ENCODE results near the gene NEDD8.

NEDD8 gene

GRCh38 chr14:24271134-24271833 is 39.1 kb upstream of the NEDD8 start, which contains the start of gene RABGGTA:
RABGGTA (minus strand) TSS chr14:24271597; CDS start chr14:24271115, 482 bp downstream.
- Histone ChIP-seq H3K4me3 (ENCODE audit: low read length) (peak within 1 kb of the TSS; percentile 86), H3K4me1 (ENCODE audit: insufficient read depth, low read length) (no peaks in the 10 kb centered on the region; the same call in 1 of the 2 replicates), H3K27ac (ENCODE audit: low read length) (peak within 1 kb of the TSS; percentile 77), H3K27me3 (ENCODE audit: insufficient read depth, low read length) (no peaks in the 10 kb centered on the region), H3K36me3 (ENCODE audit: insufficient read depth, low read depth, low read length) (no peaks in the 10 kb centered on the region), H3K9me3 (ENCODE audit: insufficient read depth, low read depth, low read length) (no peaks in the 10 kb centered on the region), H3K9ac (ENCODE audit: low read depth, low read length) (peak within 1 kb of the TSS; percentile 96)

- peak overlapping the region; percentile 96; the same call in 1 of the 2 replicates for H3K9ac ChIP-seq (ENCODE audit: low read depth, low read length)
- H3K36me3 ChIP-seq (ENCODE audit: insufficient read depth, low read depth, low read length) = no peaks in the 10 kb centered on the region
- H3K27ac ChIP-seq (ENCODE audit: low read length) = peak overlapping the region; percentile 77
- H3K4me3 ChIP-seq (ENCODE audit: low read length) = peak overlapping the region; percentile 86
- no peaks in the 10 kb centered on the region for H3K27me3 ChIP-seq (ENCODE audit: insufficient read depth, low read length)
- H3K4me1 ChIP-seq (ENCODE audit: insufficient read depth, low read length) = no peaks in the 10 kb centered on the region; the same call in 1 of the 2 replicates
- no peaks in the 10 kb centered on the region for H3K9me3 ChIP-seq (ENCODE audit: insufficient read depth, low read depth, low read length)
These were observed 38.5 kb upstream of the NEDD8 start for GRCh38 chr14:24270537-24271133.

GRCh38 chr14:24269910-24270536 is 37.9 kb upstream of the NEDD8 start:
- H3K27me3 ChIP-seq (ENCODE audit: insufficient read depth, low read length) = no peaks in the 10 kb centered on the region
- no peak overlapping the region for H3K27ac ChIP-seq (ENCODE audit: low read length)
- H3K9ac ChIP-seq (ENCODE audit: low read depth, low read length) = no peak overlapping the region
- H3K4me3 ChIP-seq (ENCODE audit: low read length) = no peak overlapping the region
- H3K4me1 ChIP-seq (ENCODE audit: insufficient read depth, low read length) = no peaks in the 10 kb centered on the region; the same call in 1 of the 2 replicates
- no peaks in the 10 kb centered on the region for H3K36me3 ChIP-seq (ENCODE audit: insufficient read depth, low read depth, low read length)
- no peaks in the 10 kb centered on the region for H3K9me3 ChIP-seq (ENCODE audit: insufficient read depth, low read depth, low read length)

GRCh38 chr14:24269368-24269767 is 37.2 kb upstream of the NEDD8 start:
- Histone ChIP-seq H3K4me3 (ENCODE audit: low read length) (no peak overlapping the region), H3K9me3 (ENCODE audit: insufficient read depth, low read depth, low read length) (no peaks in the 10 kb centered on the region), H3K27me3 (ENCODE audit: insufficient read depth, low read length) (no peaks in the 10 kb centered on the region), H3K4me1 (ENCODE audit: insufficient read depth, low read length) (no peaks in the 10 kb centered on the region; the same call in 1 of the 2 replicates), H3K36me3 (ENCODE audit: insufficient read depth, low read depth, low read length) (no peaks in the 10 kb centered on the region), H3K27ac (ENCODE audit: low read length) (no peak overlapping the region), H3K9ac (ENCODE audit: low read depth, low read length) (no peak overlapping the region)

- Histone ChIP-seq H3K36me3 (ENCODE audit: insufficient read depth, low read depth, low read length) (no peaks in the 10 kb centered on the region), H3K9ac (ENCODE audit: low read depth, low read length) (no peak overlapping the region), H3K27me3 (ENCODE audit: insufficient read depth, low read length) (no peaks in the 10 kb centered on the region), H3K4me1 (ENCODE audit: insufficient read depth, low read length) (peaks cover 4% of the 10 kb centered on the region; the same call in 1 of the 2 replicates), H3K4me3 (ENCODE audit: low read length) (no peak overlapping the region), H3K9me3 (ENCODE audit: insufficient read depth, low read depth, low read length) (no peaks in the 10 kb centered on the region), H3K27ac (ENCODE audit: low read length) (no peak overlapping the region)
These were observed 36.1 kb upstream of the NEDD8 start for GRCh38 chr14:24268225-24268624.

GRCh38 chr14:24267516-24267915 is 35.3 kb upstream of the NEDD8 start:
- H3K27me3 ChIP-seq (ENCODE audit: insufficient read depth, low read length) = no peaks in the 10 kb centered on the region
- H3K36me3 ChIP-seq (ENCODE audit: insufficient read depth, low read depth, low read length) = no peaks in the 10 kb centered on the region
- no peaks in the 10 kb centered on the region for H3K9me3 ChIP-seq (ENCODE audit: insufficient read depth, low read depth, low read length)
- H3K27ac ChIP-seq (ENCODE audit: low read length) = no peak overlapping the region
- peaks cover 4% of the 10 kb centered on the region; the same call in 1 of the 2 replicates for H3K4me1 ChIP-seq (ENCODE audit: insufficient read depth, low read length)
- no peak overlapping the region for H3K4me3 ChIP-seq (ENCODE audit: low read length)
- no peak overlapping the region for H3K9ac ChIP-seq (ENCODE audit: low read depth, low read length)

GRCh38 chr14:24266344-24267244 is 34.4 kb upstream of the NEDD8 start:
- Histone ChIP-seq H3K36me3 (ENCODE audit: insufficient read depth, low read depth, low read length) (no peaks in the 10 kb centered on the region), H3K27ac (ENCODE audit: low read length) (no peak overlapping the region), H3K9ac (ENCODE audit: low read depth, low read length) (no peak overlapping the region), H3K4me1 (ENCODE audit: insufficient read depth, low read length) (peaks cover 4% of the 10 kb centered on the region; the same call in 1 of the 2 replicates), H3K27me3 (ENCODE audit: insufficient read depth, low read length) (no peaks in the 10 kb centered on the region), H3K4me3 (ENCODE audit: low read length) (no peak overlapping the region), H3K9me3 (ENCODE audit: insufficient read depth, low read depth, low read length) (no peaks in the 10 kb centered on the region)

- Histone ChIP-seq H3K9ac (ENCODE audit: low read depth, low read length) (no peak overlapping the region), H3K4me3 (ENCODE audit: low read length) (no peak overlapping the region), H3K27ac (ENCODE audit: low read length) (no peak overlapping the region), H3K9me3 (ENCODE audit: insufficient read depth, low read depth, low read length) (no peaks in the 10 kb centered on the region), H3K4me1 (ENCODE audit: insufficient read depth, low read length) (peaks cover 4% of the 10 kb centered on the region; the same call in 1 of the 2 replicates), H3K36me3 (ENCODE audit: insufficient read depth, low read depth, low read length) (no peaks in the 10 kb centered on the region), H3K27me3 (ENCODE audit: insufficient read depth, low read length) (no peaks in the 10 kb centered on the region)
These were observed 32.1 kb upstream of the NEDD8 start for GRCh38 chr14:24264298-24264697.

- no peaks in the 10 kb centered on the region for H3K36me3 ChIP-seq (ENCODE audit: insufficient read depth, low read depth, low read length)
- no peak overlapping the region; the same call in 1 of the 2 replicates for H3K9ac ChIP-seq (ENCODE audit: low read depth, low read length)
- no peak overlapping the region for H3K27ac ChIP-seq (ENCODE audit: low read length)
- H3K4me1 ChIP-seq (ENCODE audit: insufficient read depth, low read length) = peaks cover 4% of the 10 kb centered on the region; the same call in 1 of the 2 replicates
- H3K4me3 ChIP-seq (ENCODE audit: low read length) = no peak overlapping the region
- H3K27me3 ChIP-seq (ENCODE audit: insufficient read depth, low read length) = no peaks in the 10 kb centered on the region
- H3K9me3 ChIP-seq (ENCODE audit: insufficient read depth, low read depth, low read length) = no peaks in the 10 kb centered on the region
These were observed 31.7 kb upstream of the NEDD8 start for GRCh38 chr14:24263848-24264247.

- Histone ChIP-seq H3K4me3 (ENCODE audit: low read length) (no peak within 1 kb of the TSS), H3K4me1 (ENCODE audit: insufficient read depth, low read length) (peaks cover 4% of the 10 kb centered on the region; the same call in 1 of the 2 replicates), H3K9me3 (ENCODE audit: insufficient read depth, low read depth, low read length) (no peaks in the 10 kb centered on the region), H3K36me3 (ENCODE audit: insufficient read depth, low read depth, low read length) (no peaks in the 10 kb centered on the region), H3K27me3 (ENCODE audit: insufficient read depth, low read length) (no peaks in the 10 kb centered on the region), H3K9ac (ENCODE audit: low read depth, low read length) (peak within 1 kb of the TSS; percentile 6; the same call in 1 of the 2 replicates), H3K27ac (ENCODE audit: low read length) (no peak within 1 kb of the TSS)
These were observed 30.9 kb upstream of the NEDD8 start, which contains the start of gene TGM1 for GRCh38 chr14:24262821-24263733. TGM1 (minus strand) TSS chr14:24263177; CDS start chr14:24262352, 825 bp downstream.
